Fibroblast of the aortic adventitia (primary cell): ENCODE measurements around the gene SYT1. TPM values are rescaled to one million over a fixed set of nuclear protein-coding genes. Genes with fewer than 3 reads are reported as not detected.

Experiments used
- DNase-seq: peaks from one replicate; pipeline ENCODE4 v3.0.0-alpha.2; 2010; ENCODE audit warnings: low read depth
- H3K4me3 ChIP-seq: 2 replicates; pipeline ENCODE4 v1.5.1; 2011; ENCODE audit warnings: low read depth, mild to moderate bottlenecking, control low read depth, low read length, moderate library complexity
- CTCF ChIP-seq: IDR thresholded peaks from 2 replicates; pipeline ENCODE4 v1.5.1; 2011; ENCODE audit warnings: mild to moderate bottlenecking, low read length, control low read depth, inconsistent platforms; ENCODE audit not compliant: insufficient read depth
- small RNA-seq: library from RNA; depleted of rRNA; stranded (forward); fragments of <200 nt; gene quantifications from one replicate; pipeline ENCODE3, GENCODE V24; 2012
- total RNA-seq: library from RNA; depleted of rRNA; stranded (reverse); fragments of >200 nt; gene quantifications from 2 replicates; pipeline ENCODE4 v1.2.3, GENCODE V29; 2012; ENCODE audit warnings: low replicate concordance

Gene SYT1
- total RNA-seq, 1 donor = 43.3 TPM

GRCh38 chr12:79482323-79482722, 617.7 kb downstream of the SYT1 start:
- no peak for DNase-seq
- H3K4me3 ChIP-seq = no peak overlapping the region
- TF ChIP-seq CTCF = no peak

- DNase-seq = no peak
- TF ChIP-seq CTCF = no peak
- no peak overlapping the region for H3K4me3 ChIP-seq
Observed at GRCh38 chr12:79482921-79483320, 618.3 kb downstream of the SYT1 start.

GRCh38 chr12:79486154-79486553, 621.6 kb downstream of the SYT1 start:
- DNase-seq = no peak
- TF ChIP-seq CTCF = no peak
- no peak overlapping the region for H3K4me3 ChIP-seq

- no peak for DNase-seq
- H3K4me3 ChIP-seq = no peak overlapping the region
- no peak for TF ChIP-seq CTCF
Observed at GRCh38 chr12:79487386-79488110, 623.0 kb downstream of the SYT1 start.

Small RNA genes within 50 kb of the gene (small RNA-seq; reads per million reads assigned to genes)
- gene MIR1252 = not detected
